Panc1 (cell line): ENCODE results near the gene TTLL4.

Source experiments
- CTCF ChIP-seq: fragments of 450-650 bp; IDR thresholded peaks from 2 replicates; pipeline ENCODE4 v1.5.1; 2017; ENCODE audit warnings: mild to moderate bottlenecking
- POLR2AphosphoS5 ChIP-seq: IDR thresholded peaks from 2 replicates; pipeline ENCODE4 v1.6.1; 2012; ENCODE audit warnings: mild to moderate bottlenecking, low read depth, low read length, moderate library complexity
- SIN3A ChIP-seq: IDR thresholded peaks from 2 replicates; pipeline ENCODE4 v1.6.1; 2012; ENCODE audit warnings: low read depth, mild to moderate bottlenecking, low read length, moderate library complexity, borderline replicate concordance; ENCODE audit not compliant: insufficient read depth
- TCF7L2 ChIP-seq: IDR thresholded peaks from 2 replicates; pipeline ENCODE4 v1.6.1; 2011; ENCODE audit warnings: mild to moderate bottlenecking, low read depth, low read length, inconsistent platforms

- no peak for TF ChIP-seq POLR2AphosphoS5
- no peak for TF ChIP-seq CTCF
- no peak for TF ChIP-seq TCF7L2
- no peak for TF ChIP-seq SIN3A
Observed at GRCh38 chr2:218701806-218702205, 8.8 kb upstream of the TTLL4 start.
